Measurements from ENCODE around the gene TTLL11.
"Not testable (repeated sequence)": the region's sequence is repeated elsewhere in the genome, so short reads cannot be mapped to it uniquely, and the experiment has no call there.

Gene TTLL11

GRCh38 chr9:121998513-121999049 lies 94.5 kb downstream of the TTLL11 start:
- no peak for DNase-seq

- no peak for DNase-seq
Measured at GRCh38 chr9:121997791-121998190, 95.3 kb downstream of the TTLL11 start.

- DNase-seq: no peak
Measured at GRCh38 chr9:121996783-121997182, 96.3 kb downstream of the TTLL11 start.

- no peak for DNase-seq
Measured at GRCh38 chr9:121995997-121996396, 97.1 kb downstream of the TTLL11 start.

GRCh38 chr9:121992571-121993212 lies 100.4 kb downstream of the TTLL11 start:
- peak; percentile 69 for DNase-seq

- DNase-seq: no peak
Measured at GRCh38 chr9:121991307-121991661, 101.8 kb downstream of the TTLL11 start.

- DNase-seq: no peak
Measured at GRCh38 chr9:121990600-121991306, 102.4 kb downstream of the TTLL11 start.

GRCh38 chr9:121989010-121989409 lies 104.1 kb downstream of the TTLL11 start:
- no peak for DNase-seq

GRCh38 chr9:121987314-121987713 lies 105.8 kb downstream of the TTLL11 start:
- no peak for DNase-seq

- DNase-seq: no peak
Measured at GRCh38 chr9:121985792-121986494, 107.2 kb downstream of the TTLL11 start.

GRCh38 chr9:121984726-121985402 lies 108.2 kb downstream of the TTLL11 start:
- no peak for DNase-seq

GRCh38 chr9:121983736-121984135 lies 109.4 kb downstream of the TTLL11 start:
- no peak for DNase-seq

GRCh38 chr9:121981118-121981883 lies 111.8 kb downstream of the TTLL11 start:
- DNase-seq: no peak

- DNase-seq: not testable (repeated sequence)
Measured at GRCh38 chr9:121980665-121981064, 112.4 kb downstream of the TTLL11 start.

GRCh38 chr9:121979736-121980135 lies 113.4 kb downstream of the TTLL11 start:
- no peak for DNase-seq

- DNase-seq: no peak
Measured at GRCh38 chr9:121976751-121977150, 116.4 kb downstream of the TTLL11 start.

GRCh38 chr9:121975801-121976277 lies 117.3 kb downstream of the TTLL11 start:
- DNase-seq: no peak

GRCh38 chr9:121974421-121974820 lies 118.7 kb downstream of the TTLL11 start:
- DNase-seq: no peak

GRCh38 chr9:121972501-121972981 lies 120.6 kb downstream of the TTLL11 start:
- DNase-seq: no peak

- no peak for DNase-seq
Measured at GRCh38 chr9:121968056-121968455, 125.1 kb downstream of the TTLL11 start.

- DNase-seq: no peak
Measured at GRCh38 chr9:121966706-121967105, 126.4 kb downstream of the TTLL11 start.

GRCh38 chr9:121963528-121963995 lies 129.5 kb downstream of the TTLL11 start:
- DNase-seq: no peak

Measured in activated effector memory CD4-positive, alpha-beta T cell treated with anti-CD3 and anti-CD28 coated beads, Interleukin-2, amount 50 U/mL, for 16 hours (primary cell).